A549 (cell line): ENCODE data around the gene SERPING1. TPM values are rescaled to one million over a fixed set of nuclear protein-coding genes. Genes with fewer than 3 reads are reported as not detected.
A peak's percentile ranks its signal among the peaks of the same experiment; 100 is the strongest.

Source experiments
- CBX2 ChIP-seq: fragments of 200-600 bp; sonication (generic); IDR thresholded peaks from 2 replicates; pipeline ENCODE4 v1.6.1; 2016; ENCODE audit warnings: low read depth, mild to moderate bottlenecking, borderline replicate concordance
- CHD4 ChIP-seq: fragments of 200-600 bp; sonication (generic); IDR thresholded peaks from 2 replicates; pipeline ENCODE4 v1.6.1; 2016; ENCODE audit warnings: antibody characterized with exemption, mild to moderate bottlenecking, borderline replicate concordance
- EHMT2 ChIP-seq: fragments of 200-600 bp; sonication (generic); IDR thresholded peaks from 2 replicates; pipeline ENCODE4 v1.6.1; 2016; ENCODE audit warnings: antibody characterized with exemption, low read depth, mild to moderate bottlenecking, moderate library complexity
- HOXA7 ChIP-seq: fragments of 250-450 bp; sonication (Bioruptor Pico); IDR thresholded peaks from 2 replicates; pipeline ENCODE4 v1.5.0; 2020; ENCODE audit warnings: mild to moderate bottlenecking, moderate library complexity
- HOXB13 ChIP-seq: fragments of 250-450 bp; sonication (Bioruptor Pico); IDR thresholded peaks from 2 replicates; pipeline ENCODE4 v1.5.0; 2020; ENCODE audit warnings: low read depth, mild to moderate bottlenecking, moderate library complexity
- MAFK ChIP-seq: fragments of 450-650 bp; IDR thresholded peaks from 2 replicates; pipeline ENCODE4 v1.6.1; 2014; ENCODE audit not compliant: partially characterized antibody
- MAZ ChIP-seq: fragments of 150-350 bp; IDR thresholded peaks from 2 replicates; pipeline ENCODE4 v1.6.1; 2014; ENCODE audit warnings: antibody characterized with exemption, low read depth, low read length, borderline replicate concordance
- NFE2L2 ChIP-seq: fragments of 150-350 bp; conservative IDR thresholded peaks from 2 replicates; pipeline ENCODE4 v1.6.1; 2014; ENCODE audit warnings: low read length
- PHF8 ChIP-seq: fragments of 200-600 bp; sonication (generic); IDR thresholded peaks from 2 replicates; pipeline ENCODE4 v1.6.1; 2016; ENCODE audit warnings: low read depth, mild to moderate bottlenecking, antibody characterized with exemption, moderate library complexity, borderline replicate concordance
- RAD21 ChIP-seq, 2 experiments: fragments of >200 bp in 1 of 2; sonication (Bioruptor Twin) in 1 of 2; formaldehyde crosslinking in 1 of 2; IDR thresholded peaks in 1 of 2; conservative IDR thresholded peaks in 1 of 2; 2 replicates in 1 of 2; 3 replicates in 1 of 2; pipeline ENCODE4 v1.6.1; 2012 to 2018; ENCODE audit warnings: inconsistent platforms in 1 of 2
- RFX5 ChIP-seq: fragments of 450-650 bp; IDR thresholded peaks from 2 replicates; pipeline ENCODE4 v1.7.1; 2014; ENCODE audit warnings: antibody characterized with exemption, mild to moderate bottlenecking, moderate library complexity
- SMC3 ChIP-seq: fragments of >200 bp; sonication (Bioruptor Twin); formaldehyde crosslinking; IDR thresholded peaks from 3 replicates; pipeline ENCODE4 v1.6.1; 2018; ENCODE audit warnings: inconsistent platforms
- SREBF2 ChIP-seq: fragments of 450-650 bp; IDR thresholded peaks from 2 replicates; pipeline ENCODE4 v1.6.1; 2014; ENCODE audit warnings: mild to moderate bottlenecking, moderate library complexity
- TFCP2L1 ChIP-seq: fragments of 250-450 bp; sonication (Bioruptor Pico); IDR thresholded peaks from 2 replicates; pipeline ENCODE4 v1.5.0; 2021; ENCODE audit warnings: mild to moderate bottlenecking
- TP53 ChIP-seq: fragments of 250-450 bp; sonication (Bioruptor Pico); IDR thresholded peaks from 2 replicates; pipeline ENCODE4 v1.5.0; 2021; ENCODE audit warnings: mild to moderate bottlenecking, moderate library complexity
- ZC3H11A ChIP-seq: fragments of 450-650 bp; IDR thresholded peaks from 2 replicates; pipeline ENCODE4 v1.6.1; 2014; ENCODE audit warnings: antibody characterized with exemption, mild to moderate bottlenecking
- ZFP36 ChIP-seq: fragments of 450-650 bp; IDR thresholded peaks from 2 replicates; pipeline ENCODE4 v1.6.1; 2014; ENCODE audit warnings: borderline replicate concordance; ENCODE audit not compliant: partially characterized antibody
- ZNF302 ChIP-seq: fragments of 250-450 bp; sonication (Bioruptor Pico); IDR thresholded peaks from 2 replicates; pipeline ENCODE4 v1.9.0; 2021; ENCODE audit warnings: inconsistent platforms, mild to moderate bottlenecking, moderate library complexity
- polyA plus RNA-seq, 4 experiments: library from polyadenylated mRNA; depleted of rRNA in 3 of 4; stranded (reverse); fragments of >200 nt; fragmentation: RNase III in 1 of 4; extraction: RNeasy Plus Mini Kit Qiagen cat#74134 plus additional on column Dnase treatment in 1 of 4; gene quantifications; 2 replicates in 3 of 4; 3 replicates in 1 of 4; pipeline ENCODE4 v1.2.3, GENCODE V29; 2011 to 2017
- TF ChIP-seq, protein P1 (sequence below): fragments of 200-600 bp; sonication (generic); IDR thresholded peaks from 2 replicates; pipeline ENCODE4 v1.6.1; 2016; ENCODE audit warnings: antibody characterized with exemption, mild to moderate bottlenecking, moderate library complexity
- TF ChIP-seq, protein P2 (sequence below): fragments of 150-350 bp; IDR thresholded peaks from 2 replicates; pipeline ENCODE4 v1.6.1; 2014; ENCODE audit warnings: low read depth, mild to moderate bottlenecking, low read length
- TF ChIP-seq, protein P3 (sequence below): fragments of >200 bp; sonication (Bioruptor Twin); formaldehyde crosslinking; IDR thresholded peaks from 3 replicates; pipeline ENCODE4 v1.5.1; 2016
- TF ChIP-seq, protein P4 (sequence below): fragments of 250-450 bp; sonication (Bioruptor Pico); IDR thresholded peaks from 2 replicates; pipeline ENCODE4 v1.5.0; 2021; ENCODE audit warnings: mild to moderate bottlenecking, moderate library complexity, borderline replicate concordance

The SERPING1 gene
- polyA plus RNA-seq, 2 of the 4 experiments (the other 2 are of a cell fraction): 0.59 to 0.63 TPM

DNA sequence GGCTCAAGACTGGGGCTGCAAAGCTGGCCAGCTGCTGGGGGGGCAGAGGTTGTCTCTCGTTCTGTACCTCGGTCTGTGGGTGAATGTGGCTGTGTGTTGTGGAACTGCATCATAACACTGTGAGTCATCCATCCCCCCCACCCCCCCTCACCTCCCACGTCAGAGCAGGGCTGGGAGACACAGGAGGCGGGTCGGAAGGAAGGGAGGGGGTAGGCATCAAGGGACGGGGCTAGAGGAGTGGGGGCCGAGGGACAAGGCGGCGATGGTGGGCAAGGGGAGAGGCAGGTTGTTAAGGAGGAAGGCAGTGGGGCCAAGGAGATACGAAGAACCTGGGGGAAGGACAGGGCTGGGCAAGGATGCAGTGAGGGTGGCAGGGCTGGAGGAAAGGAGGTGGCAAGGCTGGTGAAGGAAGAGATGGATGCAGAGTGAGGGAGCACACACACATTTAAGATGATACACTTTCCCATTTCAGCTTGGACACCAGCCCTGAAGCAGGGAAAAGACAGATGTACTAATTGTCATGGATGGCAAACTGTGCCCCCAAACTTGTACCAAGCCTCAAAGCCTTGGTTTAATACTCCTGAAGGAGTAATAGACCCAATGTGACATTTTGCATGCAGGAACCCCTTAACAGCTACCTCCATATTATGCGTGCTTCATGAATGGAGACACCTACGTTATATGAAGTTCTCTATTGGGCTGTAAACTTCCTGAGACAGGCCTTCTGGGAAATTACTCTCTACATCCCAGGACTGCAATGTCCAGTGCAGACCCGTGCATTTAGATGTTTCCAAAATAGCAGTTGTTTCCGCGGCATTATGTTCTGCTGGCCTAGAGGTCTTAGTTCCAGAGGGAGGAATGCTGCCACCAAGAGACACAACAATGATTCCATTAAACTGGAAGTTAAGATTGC lies 52.6 kb downstream of the SERPING1 start, which contains the start of gene YPEL4 (continued):
- TF ChIP-seq, protein P1, sequence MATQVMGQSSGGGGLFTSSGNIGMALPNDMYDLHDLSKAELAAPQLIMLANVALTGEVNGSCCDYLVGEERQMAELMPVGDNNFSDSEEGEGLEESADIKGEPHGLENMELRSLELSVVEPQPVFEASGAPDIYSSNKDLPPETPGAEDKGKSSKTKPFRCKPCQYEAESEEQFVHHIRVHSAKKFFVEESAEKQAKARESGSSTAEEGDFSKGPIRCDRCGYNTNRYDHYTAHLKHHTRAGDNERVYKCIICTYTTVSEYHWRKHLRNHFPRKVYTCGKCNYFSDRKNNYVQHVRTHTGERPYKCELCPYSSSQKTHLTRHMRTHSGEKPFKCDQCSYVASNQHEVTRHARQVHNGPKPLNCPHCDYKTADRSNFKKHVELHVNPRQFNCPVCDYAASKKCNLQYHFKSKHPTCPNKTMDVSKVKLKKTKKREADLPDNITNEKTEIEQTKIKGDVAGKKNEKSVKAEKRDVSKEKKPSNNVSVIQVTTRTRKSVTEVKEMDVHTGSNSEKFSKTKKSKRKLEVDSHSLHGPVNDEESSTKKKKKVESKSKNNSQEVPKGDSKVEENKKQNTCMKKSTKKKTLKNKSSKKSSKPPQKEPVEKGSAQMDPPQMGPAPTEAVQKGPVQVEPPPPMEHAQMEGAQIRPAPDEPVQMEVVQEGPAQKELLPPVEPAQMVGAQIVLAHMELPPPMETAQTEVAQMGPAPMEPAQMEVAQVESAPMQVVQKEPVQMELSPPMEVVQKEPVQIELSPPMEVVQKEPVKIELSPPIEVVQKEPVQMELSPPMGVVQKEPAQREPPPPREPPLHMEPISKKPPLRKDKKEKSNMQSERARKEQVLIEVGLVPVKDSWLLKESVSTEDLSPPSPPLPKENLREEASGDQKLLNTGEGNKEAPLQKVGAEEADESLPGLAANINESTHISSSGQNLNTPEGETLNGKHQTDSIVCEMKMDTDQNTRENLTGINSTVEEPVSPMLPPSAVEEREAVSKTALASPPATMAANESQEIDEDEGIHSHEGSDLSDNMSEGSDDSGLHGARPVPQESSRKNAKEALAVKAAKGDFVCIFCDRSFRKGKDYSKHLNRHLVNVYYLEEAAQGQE: no peak
- no peak for TF ChIP-seq RAD21 (conservative IDR thresholded peaks at IDR 0.05 in 1 of 2, IDR thresholded peaks at IDR 0.05 in 1 of 2)
- 0 out of 2 replicates have a peak, but pooled peaks have one; percentile 68 for TF ChIP-seq HOXA7 (CRISPR knock-in tag)
- no peak for TF ChIP-seq CBX2
- TF ChIP-seq TP53 (CRISPR knock-in tag): 0 out of 2 replicates have a peak, but pooled peaks have one; percentile 71
- TF ChIP-seq MAZ: no peak
- no peak for TF ChIP-seq SMC3
- TF ChIP-seq CHD4: no peak
- no peak for TF ChIP-seq ZC3H11A
- TF ChIP-seq RFX5: no peak
- no peak for TF ChIP-seq EHMT2
- no peak for TF ChIP-seq PHF8
- no peak for TF ChIP-seq SREBF2
- TF ChIP-seq, protein P2, sequence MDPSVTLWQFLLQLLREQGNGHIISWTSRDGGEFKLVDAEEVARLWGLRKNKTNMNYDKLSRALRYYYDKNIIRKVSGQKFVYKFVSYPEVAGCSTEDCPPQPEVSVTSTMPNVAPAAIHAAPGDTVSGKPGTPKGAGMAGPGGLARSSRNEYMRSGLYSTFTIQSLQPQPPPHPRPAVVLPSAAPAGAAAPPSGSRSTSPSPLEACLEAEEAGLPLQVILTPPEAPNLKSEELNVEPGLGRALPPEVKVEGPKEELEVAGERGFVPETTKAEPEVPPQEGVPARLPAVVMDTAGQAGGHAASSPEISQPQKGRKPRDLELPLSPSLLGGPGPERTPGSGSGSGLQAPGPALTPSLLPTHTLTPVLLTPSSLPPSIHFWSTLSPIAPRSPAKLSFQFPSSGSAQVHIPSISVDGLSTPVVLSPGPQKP: no peak
- TF ChIP-seq, protein P3, sequence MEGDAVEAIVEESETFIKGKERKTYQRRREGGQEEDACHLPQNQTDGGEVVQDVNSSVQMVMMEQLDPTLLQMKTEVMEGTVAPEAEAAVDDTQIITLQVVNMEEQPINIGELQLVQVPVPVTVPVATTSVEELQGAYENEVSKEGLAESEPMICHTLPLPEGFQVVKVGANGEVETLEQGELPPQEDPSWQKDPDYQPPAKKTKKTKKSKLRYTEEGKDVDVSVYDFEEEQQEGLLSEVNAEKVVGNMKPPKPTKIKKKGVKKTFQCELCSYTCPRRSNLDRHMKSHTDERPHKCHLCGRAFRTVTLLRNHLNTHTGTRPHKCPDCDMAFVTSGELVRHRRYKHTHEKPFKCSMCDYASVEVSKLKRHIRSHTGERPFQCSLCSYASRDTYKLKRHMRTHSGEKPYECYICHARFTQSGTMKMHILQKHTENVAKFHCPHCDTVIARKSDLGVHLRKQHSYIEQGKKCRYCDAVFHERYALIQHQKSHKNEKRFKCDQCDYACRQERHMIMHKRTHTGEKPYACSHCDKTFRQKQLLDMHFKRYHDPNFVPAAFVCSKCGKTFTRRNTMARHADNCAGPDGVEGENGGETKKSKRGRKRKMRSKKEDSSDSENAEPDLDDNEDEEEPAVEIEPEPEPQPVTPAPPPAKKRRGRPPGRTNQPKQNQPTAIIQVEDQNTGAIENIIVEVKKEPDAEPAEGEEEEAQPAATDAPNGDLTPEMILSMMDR: no peak
- no peak for TF ChIP-seq MAFK
- no peak for TF ChIP-seq NFE2L2
- 0 out of 2 replicates have a peak, but pooled peaks have one; percentile 51 for TF ChIP-seq TFCP2L1 (CRISPR knock-in tag)
- no peak for TF ChIP-seq ZNF302 (CRISPR knock-in tag)
- no peak for TF ChIP-seq HOXB13
- TF ChIP-seq, protein P4, sequence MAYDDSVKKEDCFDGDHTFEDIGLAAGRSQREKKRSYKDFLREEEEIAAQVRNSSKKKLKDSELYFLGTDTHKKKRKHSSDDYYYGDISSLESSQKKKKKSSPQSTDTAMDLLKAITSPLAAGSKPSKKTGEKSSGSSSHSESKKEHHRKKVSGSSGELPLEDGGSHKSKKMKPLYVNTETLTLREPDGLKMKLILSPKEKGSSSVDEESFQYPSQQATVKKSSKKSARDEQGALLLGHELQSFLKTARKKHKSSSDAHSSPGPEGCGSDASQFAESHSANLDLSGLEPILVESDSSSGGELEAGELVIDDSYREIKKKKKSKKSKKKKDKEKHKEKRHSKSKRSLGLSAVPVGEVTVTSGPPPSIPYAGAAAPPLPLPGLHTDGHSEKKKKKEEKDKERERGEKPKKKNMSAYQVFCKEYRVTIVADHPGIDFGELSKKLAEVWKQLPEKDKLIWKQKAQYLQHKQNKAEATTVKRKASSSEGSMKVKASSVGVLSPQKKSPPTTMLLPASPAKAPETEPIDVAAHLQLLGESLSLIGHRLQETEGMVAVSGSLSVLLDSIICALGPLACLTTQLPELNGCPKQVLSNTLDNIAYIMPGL (CRISPR knock-in tag): no peak
- TF ChIP-seq ZFP36: no peak
